Ureter (tissue), 1 donor: ENCODE measurements around the gene FBXO10. TPM values are rescaled to one million over a fixed set of nuclear protein-coding genes. Genes with fewer than 3 reads are reported as not detected.
"Not testable (repeated sequence)": the region's sequence is repeated elsewhere in the genome, so short reads cannot be mapped to it uniquely, and the experiment has no call there.

Source experiments
- DNase-seq: peaks from one replicate; pipeline ENCODE4 v3.0.0-alpha.2; 2020; ENCODE audit warnings: low spot score
- total RNA-seq: library from RNA; stranded (reverse); gene quantifications from one replicate; pipeline ENCODE4 v1.2.4, GENCODE V29; 2023
- donor health status: DM: yes; HTN: yes; CAD: no.

The FBXO10 gene
- total RNA-seq, 1 donor from 2014 or later = 7.5 TPM

- DNase-seq = not testable (repeated sequence)
Measured at GRCh38 chr9:37477987-37478619, 98.1 kb downstream of the FBXO10 start.

GRCh38 chr9:37477443-37477842 is 98.7 kb downstream of the FBXO10 start:
- DNase-seq = not testable (repeated sequence)

GRCh38 chr9:37476930-37477329 is 99.2 kb downstream of the FBXO10 start:
- DNase-seq = no peak

- DNase-seq = no peak
Measured at GRCh38 chr9:37474438-37474837, 101.7 kb downstream of the FBXO10 start.

GRCh38 chr9:37473982-37474381 is 102.2 kb downstream of the FBXO10 start:
- not testable (repeated sequence) for DNase-seq

- no peak for DNase-seq
Measured at GRCh38 chr9:37471942-37472684, 104.1 kb downstream of the FBXO10 start.

GRCh38 chr9:37468620-37469019 is 107.6 kb downstream of the FBXO10 start:
- no peak for DNase-seq

- not testable (repeated sequence) for DNase-seq
Measured at GRCh38 chr9:37467530-37467929, 108.7 kb downstream of the FBXO10 start.

GRCh38 chr9:37466037-37466709 is 110.0 kb downstream of the FBXO10 start:
- DNase-seq = peak; percentile 73

GRCh38 chr9:37465249-37466036 is 110.7 kb downstream of the FBXO10 start, which contains the start of gene ZBTB5:
ZBTB5 (minus strand) TSS chr9:37465450; CDS start chr9:37442551, 22,899 bp downstream.
- peak; percentile 99 for DNase-seq

- peak; percentile 75 for DNase-seq
Measured at GRCh38 chr9:37464426-37465248, 111.5 kb downstream of the FBXO10 start.

- no peak for DNase-seq
Measured at GRCh38 chr9:37464006-37464405, 112.2 kb downstream of the FBXO10 start.

Other genes with a start within 250 kb of the FBXO10 start
- 74.2 TPM for gene GRHPR, start 153.7 kb downstream of the FBXO10 start, total RNA-seq
- 12.6 TPM for gene ZBTB5, start 110.9 kb downstream of the FBXO10 start, total RNA-seq
- gene POLR1E, start 90.4 kb downstream of the FBXO10 start, total RNA-seq = 27.5 TPM
- gene TOMM5, start 16.2 kb upstream of the FBXO10 start, total RNA-seq = 72.7 TPM
- gene FRMPD1, start 74.6 kb upstream of the FBXO10 start, total RNA-seq = not detected
- gene TRMT10B, start 177.4 kb upstream of the FBXO10 start, total RNA-seq = 18.0 TPM
- 27.2 TPM for gene EXOSC3, start 208.7 kb upstream of the FBXO10 start, total RNA-seq
- gene DCAF10, start 224.4 kb upstream of the FBXO10 start, total RNA-seq = 33.0 TPM